Endothelial cell of umbilical vein (primary cell): ENCODE results near the gene TMEM145. TPM values are rescaled to one million over a fixed set of nuclear protein-coding genes. Genes with fewer than 3 reads are reported as not detected.

Experiments
- BruUV-seq: library from RNA; stranded (reverse); fragments of 400-500 nt; replicated peaks from 2 replicates; lab custom pipeline; 2021; lab: Mats Ljungman, UMichigan
- CTCF ChIA-PET: fragments of 300-600, 350-600 bp; sonication (Branson Sonifier 250); formaldehyde crosslinking; loops from one replicate; lab custom pipeline; 2021; ENCODE audit warnings: antibody characterized with exemption, inconsistent platforms; lab: Charles Lee
- POLR2A ChIA-PET: fragments of 300-600, 350-600 bp; sonication (Branson Sonifier 250); formaldehyde crosslinking; loops from one replicate; lab custom pipeline; 2021; ENCODE audit warnings: antibody characterized with exemption, inconsistent platforms; lab: Charles Lee
- DNase-seq: peaks from one replicate; pipeline ENCODE4 v3.0.0-alpha.2; 2011; ENCODE audit warnings: low read depth, low spot score
- FAIRE-seq: peaks from 2 replicates; lab custom pipeline; 2011; peaks lifted over from hg19 to GRCh38; lab: Jason Lieb, UNC
- H2AFZ ChIP-seq: 2 replicates; pipeline ENCODE4 v1.6.0; 2012; ENCODE audit warnings: low read depth, low read length, control low read depth, inconsistent platforms
- H3K27ac ChIP-seq: 2 replicates; pipeline ENCODE4 v1.5.1; 2011; ENCODE audit warnings: low read depth, mild to moderate bottlenecking, control low read depth, low read length, moderate library complexity; ENCODE audit not compliant: insufficient read depth
- H3K27me3 ChIP-seq, 2 experiments: 2 replicates each; pipeline versions ENCODE4 v1.6.0 to v1.6.1; 2011; ENCODE audit warnings: low read length in 2 of 2, mixed read lengths in 1 of 2; ENCODE audit not compliant: control insufficient read depth in 2 of 2, insufficient read depth in 2 of 2
- H3K36me3 ChIP-seq, 2 experiments: 2 replicates in 1 of 2; 3 replicates in 1 of 2; pipeline ENCODE4 v1.5.1; 2011; ENCODE audit warnings: low read length in 2 of 2, mild to moderate bottlenecking in 1 of 2, moderate library complexity in 1 of 2; ENCODE audit not compliant: control insufficient read depth in 2 of 2, insufficient read depth in 2 of 2; ENCODE audit errors: extremely low read depth in 1 of 2
- H3K4me1 ChIP-seq: 3 replicates; pipeline ENCODE4 v1.5.1; 2011; ENCODE audit warnings: mild to moderate bottlenecking, low read length; ENCODE audit not compliant: control insufficient read depth, insufficient read depth; ENCODE audit errors: extremely low read depth
- H3K4me2 ChIP-seq: 2 replicates; pipeline ENCODE4 v1.6.1; 2011; ENCODE audit warnings: low read length, control low read depth, mixed read lengths; ENCODE audit not compliant: insufficient read depth
- H3K4me3 ChIP-seq, 3 experiments: fragments of 200-600 bp in 1 of 3; sonication (generic), shearing (Covaris generic) in 1 of 3; replicated peaks in 1 of 3; 2 replicates each; pipeline ENCODE4 v1.5.1; 2011 to 2016; ENCODE audit warnings: control low read depth in 3 of 3, low read length in 3 of 3, mild to moderate bottlenecking in 2 of 3, inconsistent platforms in 1 of 3, low read depth in 1 of 3, moderate library complexity in 1 of 3; ENCODE audit not compliant: insufficient read depth in 1 of 3
- H3K79me2 ChIP-seq: 2 replicates; pipeline ENCODE4 v1.6.0; 2012; ENCODE audit warnings: low read length, inconsistent platforms; ENCODE audit not compliant: control insufficient read depth, insufficient read depth
- H3K9ac ChIP-seq: replicated peaks from 2 replicates; pipeline ENCODE3; 2011; ENCODE audit warnings: low read length, control low read depth; ENCODE audit not compliant: insufficient read depth; ENCODE audit errors: extremely low read depth
- H3K9me1 ChIP-seq: replicated peaks from 3 replicates; pipeline ENCODE4 v1.6.0; 2011; ENCODE audit warnings: mild to moderate bottlenecking, low read length; ENCODE audit not compliant: control insufficient read depth, insufficient read depth; ENCODE audit errors: extremely low read depth
- H3K9me3 ChIP-seq: replicated peaks from 2 replicates; pipeline ENCODE4 v1.5.1; 2012; ENCODE audit warnings: low read length, inconsistent platforms; ENCODE audit not compliant: control insufficient read depth, insufficient read depth
- H4K20me1 ChIP-seq: replicated peaks from 2 replicates; pipeline ENCODE3; 2011; ENCODE audit warnings: mild to moderate bottlenecking, low read length; ENCODE audit not compliant: control insufficient read depth, insufficient read depth; ENCODE audit errors: extremely low read depth
- CTCF ChIP-seq, 2 donors: IDR thresholded peaks; 1 replicate in 1 of 2; 2 replicates in 1 of 2; pipeline ENCODE4 v1.5.1; 2011; ENCODE audit warnings: low read length in 2 of 2, mild to moderate bottlenecking in 2 of 2, moderate library complexity in 2 of 2, control low read depth in 1 of 2, inconsistent platforms in 1 of 2, low read depth in 1 of 2; ENCODE audit not compliant: insufficient read depth in 1 of 2; ENCODE audit errors: extremely low read depth in 1 of 2
- EZH2 ChIP-seq: IDR thresholded peaks from 2 replicates; pipeline ENCODE4 v1.6.1; 2012; ENCODE audit warnings: borderline replicate concordance, low read depth, mild to moderate bottlenecking, moderate library complexity, low read length, inconsistent platforms; ENCODE audit not compliant: severe bottlenecking
- FOS ChIP-seq: IDR thresholded peaks from 2 replicates; pipeline ENCODE4 v1.6.1; 2011; ENCODE audit warnings: mild to moderate bottlenecking, low read length, moderate library complexity, borderline replicate concordance; ENCODE audit not compliant: insufficient read depth
- GATA2 ChIP-seq: IDR thresholded peaks from 2 replicates; pipeline ENCODE4 v1.7.0; 2011; ENCODE audit warnings: low read depth, mild to moderate bottlenecking, moderate library complexity, mixed read lengths, low read length; ENCODE audit not compliant: insufficient read length, insufficient read depth
- JUN ChIP-seq: IDR thresholded peaks from 2 replicates; pipeline ENCODE4 v1.6.1; 2011; ENCODE audit warnings: borderline replicate concordance, low read depth; ENCODE audit not compliant: insufficient read length, insufficient read depth
- MAX ChIP-seq: IDR thresholded peaks from 2 replicates; pipeline ENCODE4 v1.6.1; 2011; ENCODE audit not compliant: insufficient read depth, insufficient read length
- MYC ChIP-seq: IDR thresholded peaks from one replicate; pipeline ENCODE4 v1.6.1; 2011; ENCODE audit warnings: mild to moderate bottlenecking, low read depth, low read length
- POLR2A ChIP-seq: IDR thresholded peaks from 2 replicates; pipeline ENCODE4 v1.6.1; 2012; ENCODE audit warnings: low read depth, mild to moderate bottlenecking, control low read depth, low read length
- POLR2AphosphoS5 ChIP-seq: IDR thresholded peaks from 2 replicates; pipeline ENCODE4 v1.6.1; 2012; ENCODE audit warnings: low read depth, mild to moderate bottlenecking, control low read depth, low read length, moderate library complexity; ENCODE audit not compliant: insufficient read depth
- dilution Hi-C: fragments of 300-500 bp; cut with MboI; formaldehyde crosslinking; loops from one replicate; pipeline ENCODE4 v1.15.0; 2019; ENCODE audit warnings: low sequenced_read_pairs; ENCODE audit not compliant: extremely low pct_ligation_motif_present
- intact Hi-C: fragments of 100-400 bp; cut with micrococcal nuclease; formaldehyde crosslinking; loops from one replicate; pipeline ENCODE4 v1.10.0; 2022
- polyA plus RNA-seq, 4 experiments: library from polyadenylated mRNA; depleted of rRNA in 3 of 4; stranded (reverse) in 3 of 4; unstranded in 1 of 4; fragments of >200 nt; gene quantifications; 2 replicates each; pipeline versions ENCODE4 v1.2.1 to v1.2.3, GENCODE V29; 2011 to 2012; ENCODE audit warnings: missing spikeins in 1 of 4
- total RNA-seq: library from RNA; stranded (reverse); gene quantifications from 2 replicates; pipeline ENCODE4 v1.2.3, GENCODE V29; 2021

Gene TMEM145
- total and polyA plus RNA-seq, 2 donors (not counting 3 experiments of a cell fraction or from before 2014, with no cell fraction given) = not detected

DNA sequence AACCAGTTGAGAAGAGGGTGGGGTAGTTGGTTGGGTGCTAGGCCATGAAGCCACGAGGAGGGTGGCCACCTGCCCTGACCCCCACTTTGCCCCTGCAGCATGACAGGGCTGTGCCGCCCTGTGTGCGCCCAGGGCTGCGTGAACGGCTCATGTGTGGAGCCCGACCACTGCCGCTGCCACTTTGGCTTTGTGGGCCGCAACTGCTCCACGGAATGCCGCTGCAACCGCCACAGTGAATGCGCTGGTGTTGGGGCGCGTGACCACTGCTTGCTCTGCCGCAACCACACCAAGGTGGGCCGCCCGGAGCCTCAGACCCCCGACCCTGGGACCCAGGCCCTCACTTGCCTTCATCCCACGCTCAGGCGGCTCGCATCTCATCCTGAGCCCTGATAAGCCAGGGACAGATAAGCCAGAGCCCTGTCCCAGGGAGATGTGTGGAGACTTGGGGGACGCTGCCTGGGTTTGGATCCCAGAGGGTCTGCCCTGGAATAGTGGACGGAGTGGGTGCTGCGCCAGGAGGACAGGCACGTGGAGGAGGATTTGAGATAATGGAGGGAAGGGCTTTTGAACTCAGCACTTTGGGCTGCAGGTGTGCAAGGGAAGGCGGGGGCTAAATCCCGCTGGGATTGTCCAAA lies 56.4 kb downstream of the TMEM145 start:
- no peaks in the 10 kb centered on the region for H4K20me1 ChIP-seq
- peaks cover 0 to 5% of the 10 kb centered on the region in 2 experiments for H3K36me3 ChIP-seq
- no peak overlapping the region for H3K4me3 ChIP-seq
- no peaks in the 10 kb centered on the region for H3K9me3 ChIP-seq
- dilution Hi-C loops (no loop called here), intact Hi-C loops (no loop called here)
- H3K27me3 ChIP-seq = no peaks in the 10 kb centered on the region
- no peaks in the 10 kb centered on the region for H3K9me1 ChIP-seq
- H2AFZ ChIP-seq = no peak overlapping the region
- no peak overlapping the region for H3K27ac ChIP-seq
- no peaks in the 10 kb centered on the region for H3K4me1 ChIP-seq
- POLR2A ChIA-PET = no interaction called here
- BruUV-seq = no TSS peak
- no peak for TF ChIP-seq MAX
- no peak for TF ChIP-seq CTCF (IDR thresholded peaks at IDR 0.05; ENCODE audit: extremely low read depth in 1 of 2, insufficient read depth in 1 of 2, low read depth in 1 of 2, low read length in 2 of 2)
- no peak for TF ChIP-seq JUN
- TF ChIP-seq EZH2 = no peak
- no peak for TF ChIP-seq POLR2A
- no peak for TF ChIP-seq GATA2
- TF ChIP-seq MYC = no peak
- TF ChIP-seq POLR2AphosphoS5 = no peak
- no peak for TF ChIP-seq FOS
- FAIRE-seq (no peak), DNase-seq (no peak)
- H3K79me2 ChIP-seq = no peaks in the 10 kb centered on the region
- H3K9ac ChIP-seq = no peak overlapping the region
- CTCF ChIA-PET = no interaction called here
- no peak overlapping the region for H3K4me2 ChIP-seq
